Activated T-cell treated with anti-CD3 and anti-CD28 coated beads for 1 hour (primary cell): ENCODE results near the gene HEG1.

ENCODE experiments used
- DNase-seq: peaks from one replicate; pipeline ENCODE4 v3.0.0-alpha.2; 2020; ENCODE audit warnings: low read depth

HEG1 gene

GRCh38 chr3:125014570-125015179 lies 41.1 kb downstream of the HEG1 start:
- no peak for DNase-seq

DNA sequence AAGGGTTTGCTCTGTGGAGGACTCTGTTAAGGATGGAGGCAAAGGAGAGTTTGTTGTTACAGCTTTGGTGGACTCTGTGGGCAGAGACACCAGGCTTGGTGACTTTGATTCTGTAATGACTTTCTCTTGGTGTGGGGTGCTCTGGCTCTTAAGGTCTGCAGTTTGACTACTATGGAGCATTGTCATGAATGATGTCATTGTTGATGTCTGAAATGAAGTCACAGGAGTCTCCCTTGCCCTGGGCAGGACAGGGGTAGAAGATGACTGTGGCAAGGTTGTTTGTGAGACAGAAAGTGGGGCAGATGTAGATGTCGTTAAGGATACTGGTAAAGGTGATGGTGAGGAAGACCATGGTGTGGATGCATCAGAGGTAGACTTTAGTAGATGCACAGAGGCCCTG lies 42.7 kb downstream of the HEG1 start:
- no peak for DNase-seq

- no peak for DNase-seq
Observed at GRCh38 chr3:125011941-125012340, 43.9 kb downstream of the HEG1 start.

DNA sequence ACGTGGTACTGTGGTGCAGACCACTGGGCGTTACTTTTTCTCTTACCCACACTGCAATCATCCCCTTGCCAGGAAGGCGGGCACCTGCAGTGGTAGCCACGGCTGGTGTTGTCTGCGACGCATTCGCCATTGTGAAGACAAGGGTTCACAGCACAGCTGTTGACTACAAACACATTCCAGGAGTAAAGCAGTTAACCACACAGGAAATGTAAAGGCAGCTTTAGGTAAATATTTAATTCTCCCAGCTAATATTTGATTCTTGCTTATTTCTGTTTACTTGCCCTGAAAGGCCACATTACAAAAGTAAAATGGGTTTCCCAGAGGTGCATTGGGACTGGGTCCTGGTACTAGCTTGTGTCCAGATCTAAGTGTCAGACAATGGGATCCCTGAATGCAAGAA lies 45.4 kb downstream of the HEG1 start:
- no peak for DNase-seq

DNA sequence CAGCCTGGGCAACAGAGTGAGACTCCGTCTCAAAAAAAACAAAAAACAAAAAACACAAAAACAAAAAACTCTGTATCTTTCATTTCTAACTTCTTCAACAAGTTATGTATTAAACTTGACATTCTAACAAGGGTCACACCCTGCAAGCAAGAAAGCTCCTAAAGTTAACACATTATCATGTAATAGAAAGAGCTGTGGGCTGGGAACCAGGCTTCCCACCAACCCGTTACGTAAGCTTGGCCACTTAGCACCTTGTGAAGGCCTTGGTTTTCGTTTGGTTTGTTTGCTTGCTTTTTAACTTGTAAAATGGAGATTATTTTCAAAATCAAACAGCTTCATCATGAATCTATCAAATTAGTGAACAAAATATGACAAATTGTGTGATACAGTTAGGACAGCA lies 47.0 kb downstream of the HEG1 start:
- DNase-seq, result no peak

GRCh38 chr3:125006291-125006731 lies 49.5 kb downstream of the HEG1 start:
- no peak for DNase-seq

DNA sequence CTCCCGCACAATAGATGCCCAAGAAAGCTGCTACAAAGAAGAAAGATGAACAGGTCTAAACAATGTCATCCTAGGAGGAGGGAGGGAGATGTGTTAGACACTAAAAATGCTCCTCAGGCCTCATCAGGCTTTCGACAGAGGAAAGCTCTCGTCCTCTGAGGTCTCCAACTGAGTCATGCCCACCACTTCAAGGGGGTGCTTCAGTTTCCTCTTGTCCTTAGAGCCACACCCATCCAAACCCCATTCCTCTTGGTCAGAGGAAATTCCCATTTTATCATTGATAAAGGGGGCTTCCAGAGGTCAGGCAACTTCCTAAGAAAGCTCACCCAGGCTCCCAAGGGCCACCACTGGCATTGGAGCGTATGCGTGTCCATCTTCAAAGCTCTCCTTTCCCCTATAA lies 50.1 kb downstream of the HEG1 start:
- DNase-seq, result no peak

- no peak for DNase-seq
Observed at GRCh38 chr3:125005222-125005621, 50.6 kb downstream of the HEG1 start.

- DNase-seq, result no peak
Observed at GRCh38 chr3:125003859-125004595, 51.8 kb downstream of the HEG1 start.

GRCh38 chr3:125003369-125003853 lies 52.4 kb downstream of the HEG1 start:
- DNase-seq, result no peak

GRCh38 chr3:125002414-125003368 lies 53.1 kb downstream of the HEG1 start:
- DNase-seq, result no peak

GRCh38 chr3:125001557-125002413 lies 54.0 kb downstream of the HEG1 start:
- DNase-seq, result no peak

DNA sequence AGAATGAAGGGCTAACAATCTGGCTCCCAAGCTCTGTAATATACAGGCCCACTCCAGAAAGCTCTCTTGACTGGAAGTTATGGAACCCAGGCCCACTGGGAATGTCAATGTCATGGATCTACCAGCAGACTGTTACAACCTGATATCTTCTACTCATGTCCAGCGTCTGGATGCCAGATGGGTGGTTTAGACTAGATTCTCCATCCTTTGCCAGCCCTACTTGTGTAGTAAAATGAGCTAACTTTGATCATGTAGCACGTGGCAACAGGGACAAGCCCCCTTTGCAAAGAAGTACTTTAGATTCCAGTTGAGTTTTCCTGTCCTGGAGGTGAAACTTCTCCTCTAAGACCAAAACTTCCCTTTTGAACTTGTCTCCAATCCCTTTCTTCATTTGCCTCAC lies 55.1 kb downstream of the HEG1 start:
- DNase-seq, result no peak

DNA sequence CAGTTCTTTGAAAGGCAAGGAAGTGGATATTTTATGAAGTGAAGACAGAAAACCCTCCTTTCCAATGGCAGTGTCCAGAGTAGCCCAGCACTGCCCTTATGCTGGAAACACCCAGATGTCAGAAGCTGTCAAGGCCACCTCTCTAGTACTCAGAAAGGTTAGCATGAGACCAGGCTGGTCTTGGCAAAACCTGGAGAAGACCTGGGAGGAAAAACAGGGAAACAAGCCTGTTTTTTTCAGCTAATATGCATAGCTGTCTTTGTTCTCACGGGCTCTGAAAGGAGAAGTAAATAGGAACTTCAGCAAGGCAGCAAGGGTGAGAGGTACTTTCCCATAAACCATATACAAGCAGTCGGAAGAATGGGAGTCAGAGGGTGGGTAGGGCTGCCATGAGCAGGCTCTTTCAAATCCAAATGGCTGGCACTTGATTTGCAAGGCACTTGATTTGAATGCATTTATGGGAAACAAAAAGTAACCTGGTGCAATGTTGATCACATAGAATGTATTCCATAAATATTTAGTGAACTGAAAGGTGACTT lies 55.8 kb downstream of the HEG1 start:
- no peak for DNase-seq

GRCh38 chr3:124999317-124999716 lies 56.5 kb downstream of the HEG1 start:
- DNase-seq, result no peak

DNA sequence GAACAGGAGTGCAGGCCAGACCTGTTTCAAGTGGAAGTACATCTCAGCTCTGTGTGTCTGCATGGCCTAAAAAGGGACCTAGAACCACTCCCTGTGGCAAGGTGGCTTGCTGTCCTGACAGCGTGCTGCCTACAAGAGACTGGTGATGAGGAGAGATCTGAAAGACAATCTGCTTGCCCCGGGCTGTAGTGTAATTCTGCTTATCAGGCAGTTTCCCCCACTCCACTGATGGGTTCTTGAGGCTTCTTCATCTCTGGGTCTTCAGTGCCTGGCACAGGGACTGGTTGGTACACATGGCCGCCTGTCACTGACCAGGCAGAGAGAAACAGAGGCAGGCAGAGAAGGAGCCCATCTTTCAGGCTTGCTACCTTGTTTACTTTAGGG lies 57.6 kb downstream of the HEG1 start:
- no peak for DNase-seq

DNA sequence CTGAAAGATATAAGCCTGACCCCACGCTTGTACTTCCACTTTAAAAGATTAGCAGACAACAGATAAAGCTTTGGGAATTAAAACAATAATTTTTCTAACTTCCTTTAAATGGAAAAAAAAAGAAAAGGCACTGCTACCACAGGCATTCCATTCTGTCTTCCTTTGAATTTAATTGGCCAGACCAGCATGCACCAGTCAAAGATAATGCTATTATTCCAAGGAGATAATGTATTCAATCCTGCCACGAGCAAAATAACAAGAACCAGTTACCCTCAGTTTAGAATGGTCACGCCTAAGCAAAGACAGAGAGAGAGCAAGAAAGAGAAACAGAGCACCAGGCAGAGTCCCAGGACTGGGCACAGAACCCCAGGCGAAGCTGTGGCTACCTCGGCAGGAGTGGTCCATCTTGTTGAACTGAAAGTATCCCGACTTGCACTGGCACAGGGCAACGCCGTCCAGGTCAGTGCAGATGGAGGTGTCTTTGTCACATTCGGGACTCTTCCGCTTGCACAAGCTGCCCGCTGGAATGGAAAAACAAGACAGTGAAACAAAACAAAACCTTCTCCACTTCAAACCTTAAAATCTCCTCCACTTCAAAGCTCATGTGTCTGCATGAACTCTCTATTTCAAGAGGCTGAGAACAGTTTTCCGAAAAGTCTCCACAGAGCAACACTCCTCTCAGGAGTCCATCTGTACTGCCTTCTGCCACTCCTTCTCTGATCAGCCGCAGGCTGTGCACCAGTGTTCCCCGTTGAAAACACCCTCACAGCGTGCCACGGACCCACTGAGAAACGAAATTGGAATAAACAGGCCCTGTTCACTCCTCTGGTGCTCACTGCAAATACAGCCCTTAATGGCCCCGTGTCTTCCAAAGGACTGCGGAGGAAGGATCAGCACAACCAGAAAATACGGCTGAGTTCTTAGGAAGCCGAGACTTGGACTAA lies 58.2 kb downstream of the HEG1 start:
- no peak for DNase-seq

GRCh38 chr3:124995460-124995994 lies 60.3 kb downstream of the HEG1 start:
- DNase-seq, result peak; percentile 4

- no peak for DNase-seq
Observed at GRCh38 chr3:124993466-124993865, 62.3 kb downstream of the HEG1 start.

GRCh38 chr3:124992041-124992440 lies 63.8 kb downstream of the HEG1 start:
- DNase-seq, result no peak
